BLaER1 (cell line): ENCODE measurements around the gene OPCML.
A peak's percentile ranks its signal among the peaks of the same experiment; 100 is the strongest.

Source experiments
- H3K27ac ChIP-seq: shearing (Covaris generic); formaldehyde crosslinking; 2 replicates; pipeline ENCODE4 v1.8.1; 2022
- H3K27me3 ChIP-seq: shearing (Covaris generic); formaldehyde crosslinking; 2 replicates; pipeline ENCODE4 v1.8.1; 2022
- H3K36me3 ChIP-seq: shearing (Covaris generic); formaldehyde crosslinking; 2 replicates; pipeline ENCODE4 v1.8.1; 2022
- H3K4me1 ChIP-seq: shearing (Covaris generic); formaldehyde crosslinking; 2 replicates; pipeline ENCODE4 v1.8.1; 2022
- H3K4me2 ChIP-seq: shearing (Covaris generic); formaldehyde crosslinking; 2 replicates; pipeline ENCODE4 v1.8.1; 2022
- H3K4me3 ChIP-seq: shearing (Covaris generic); formaldehyde crosslinking; 2 replicates; pipeline ENCODE4 v1.8.1; 2022
- H3K9ac ChIP-seq: shearing (Covaris generic); formaldehyde crosslinking; 2 replicates; pipeline ENCODE4 v1.8.1; 2022
- H3K9me3 ChIP-seq: shearing (Covaris generic); formaldehyde crosslinking; 2 replicates; pipeline ENCODE4 v1.8.1; 2022
- H4K20me1 ChIP-seq: shearing (Covaris generic); formaldehyde crosslinking; 2 replicates; pipeline ENCODE4 v1.8.1; 2022
- Cebpa-rat ChIP-seq: shearing (Covaris generic); IDR thresholded peaks from 2 replicates; pipeline ENCODE4 v1.8.1; 2022

OPCML gene

GRCh38 chr11:133047036-133047770 lies 485.1 kb downstream of the OPCML start:
- H3K27ac ChIP-seq = no peak overlapping the region
- H3K4me2 ChIP-seq = no peak overlapping the region
- no peak for TF ChIP-seq Cebpa-rat
- no peaks in the 10 kb centered on the region for H3K36me3 ChIP-seq
- H3K9ac ChIP-seq = no peak overlapping the region
- peaks cover 12% of the 10 kb centered on the region for H3K4me1 ChIP-seq
- no peak overlapping the region for H3K4me3 ChIP-seq
- no peaks in the 10 kb centered on the region for H3K27me3 ChIP-seq
- H4K20me1 ChIP-seq = no peaks in the 10 kb centered on the region
- H3K9me3 ChIP-seq = no peaks in the 10 kb centered on the region

- Histone ChIP-seq H3K27ac (no peak overlapping the region), H4K20me1 (no peaks in the 10 kb centered on the region), H3K9me3 (no peaks in the 10 kb centered on the region), H3K4me3 (no peak overlapping the region), H3K27me3 (no peaks in the 10 kb centered on the region), H3K9ac (no peak overlapping the region), H3K4me2 (no peak overlapping the region), H3K36me3 (no peaks in the 10 kb centered on the region), H3K4me1 (peaks cover 14% of the 10 kb centered on the region)
- TF ChIP-seq Cebpa-rat = no peak
These were observed 486.0 kb downstream of the OPCML start for GRCh38 chr11:133046252-133046651.

- Histone ChIP-seq H3K9ac (no peak overlapping the region), H3K27me3 (no peaks in the 10 kb centered on the region), H3K4me2 (peak overlapping the region; percentile 52), H3K4me1 (peaks cover 14% of the 10 kb centered on the region), H4K20me1 (no peaks in the 10 kb centered on the region), H3K36me3 (no peaks in the 10 kb centered on the region), H3K9me3 (no peaks in the 10 kb centered on the region), H3K27ac (no peak overlapping the region), H3K4me3 (no peak overlapping the region)
- TF ChIP-seq Cebpa-rat = no peak
These were observed 490.1 kb downstream of the OPCML start for GRCh38 chr11:133041928-133042882.

GRCh38 chr11:133041181-133041580 lies 491.1 kb downstream of the OPCML start:
- TF ChIP-seq Cebpa-rat = no peak
- Histone ChIP-seq H4K20me1 (no peaks in the 10 kb centered on the region), H3K4me1 (peaks cover 14% of the 10 kb centered on the region), H3K27me3 (no peaks in the 10 kb centered on the region), H3K9me3 (no peaks in the 10 kb centered on the region), H3K4me3 (no peak overlapping the region), H3K4me2 (no peak overlapping the region), H3K27ac (no peak overlapping the region), H3K36me3 (no peaks in the 10 kb centered on the region), H3K9ac (no peak overlapping the region)

GRCh38 chr11:133040289-133040900 lies 491.9 kb downstream of the OPCML start:
- H3K9ac ChIP-seq = no peak overlapping the region
- H3K4me3 ChIP-seq = no peak overlapping the region
- TF ChIP-seq Cebpa-rat = no peak
- H3K4me1 ChIP-seq = peaks cover 14% of the 10 kb centered on the region
- no peaks in the 10 kb centered on the region for H3K9me3 ChIP-seq
- no peaks in the 10 kb centered on the region for H3K36me3 ChIP-seq
- H3K27ac ChIP-seq = no peak overlapping the region
- H4K20me1 ChIP-seq = no peaks in the 10 kb centered on the region
- H3K27me3 ChIP-seq = no peaks in the 10 kb centered on the region
- no peak overlapping the region for H3K4me2 ChIP-seq

GRCh38 chr11:133038850-133039249 lies 493.5 kb downstream of the OPCML start:
- H3K36me3 ChIP-seq = no peaks in the 10 kb centered on the region
- H3K9me3 ChIP-seq = no peaks in the 10 kb centered on the region
- H3K27ac ChIP-seq = no peak overlapping the region
- no peak overlapping the region for H3K4me2 ChIP-seq
- H3K27me3 ChIP-seq = no peaks in the 10 kb centered on the region
- peaks cover 14% of the 10 kb centered on the region for H3K4me1 ChIP-seq
- no peak overlapping the region for H3K4me3 ChIP-seq
- no peak for TF ChIP-seq Cebpa-rat
- no peak overlapping the region for H3K9ac ChIP-seq
- no peaks in the 10 kb centered on the region for H4K20me1 ChIP-seq

- Histone ChIP-seq H3K9me3 (no peaks in the 10 kb centered on the region), H3K9ac (no peak overlapping the region), H3K4me2 (no peak overlapping the region), H3K4me3 (no peak overlapping the region), H3K4me1 (no peaks in the 10 kb centered on the region), H4K20me1 (no peaks in the 10 kb centered on the region), H3K36me3 (no peaks in the 10 kb centered on the region), H3K27ac (no peak overlapping the region), H3K27me3 (no peaks in the 10 kb centered on the region)
- TF ChIP-seq Cebpa-rat = no peak
These were observed 497.4 kb downstream of the OPCML start for GRCh38 chr11:133034929-133035328.

GRCh38 chr11:133029107-133029506 lies 503.2 kb downstream of the OPCML start:
- no peak overlapping the region for H3K4me3 ChIP-seq
- H3K27me3 ChIP-seq = no peaks in the 10 kb centered on the region
- no peak overlapping the region for H3K9ac ChIP-seq
- H4K20me1 ChIP-seq = no peaks in the 10 kb centered on the region
- H3K27ac ChIP-seq = no peak overlapping the region
- no peaks in the 10 kb centered on the region for H3K9me3 ChIP-seq
- H3K36me3 ChIP-seq = no peaks in the 10 kb centered on the region
- no peaks in the 10 kb centered on the region for H3K4me1 ChIP-seq
- no peak for TF ChIP-seq Cebpa-rat
- H3K4me2 ChIP-seq = no peak overlapping the region

GRCh38 chr11:133026952-133027351 lies 505.3 kb downstream of the OPCML start:
- Histone ChIP-seq H3K9ac (no peak overlapping the region), H3K27me3 (no peaks in the 10 kb centered on the region), H3K4me2 (no peak overlapping the region), H3K27ac (no peak overlapping the region), H3K36me3 (no peaks in the 10 kb centered on the region), H3K9me3 (no peaks in the 10 kb centered on the region), H4K20me1 (no peaks in the 10 kb centered on the region), H3K4me3 (no peak overlapping the region), H3K4me1 (no peaks in the 10 kb centered on the region)
- TF ChIP-seq Cebpa-rat = no peak

- TF ChIP-seq Cebpa-rat = no peak
- Histone ChIP-seq H3K27ac (no peak overlapping the region), H3K4me1 (no peaks in the 10 kb centered on the region), H3K36me3 (no peaks in the 10 kb centered on the region), H3K9me3 (no peaks in the 10 kb centered on the region), H3K9ac (no peak overlapping the region), H3K4me2 (no peak overlapping the region), H3K4me3 (no peak overlapping the region), H3K27me3 (no peaks in the 10 kb centered on the region), H4K20me1 (no peaks in the 10 kb centered on the region)
These were observed 508.0 kb downstream of the OPCML start for GRCh38 chr11:133024301-133024700.
